H1 (cell line): Measurements from ENCODE around the gene CREBL2. TPM values are rescaled to one million over a fixed set of nuclear protein-coding genes. Genes with fewer than 3 reads are reported as not detected.

Source experiments
- CHD7 ChIP-seq: fragments of 300-600 bp; sonication (generic); IDR thresholded peaks from 2 replicates; pipeline ENCODE4 v1.7.1; 2012; ENCODE audit warnings: low read length, moderate library complexity, mild to moderate bottlenecking, inconsistent platforms; ENCODE audit not compliant: insufficient replicate concordance
- GTF2F1 ChIP-seq: IDR thresholded peaks from 2 replicates; pipeline ENCODE4 v1.6.1; 2012; ENCODE audit warnings: low read depth, low read length, improper control_type of control experiment, borderline replicate concordance
- TAF7 ChIP-seq: optimal IDR thresholded peaks from 2 replicates; pipeline ENCODE3; 2011; ENCODE audit warnings: low read depth, mild to moderate bottlenecking, inconsistent platforms, low read length, moderate library complexity, borderline replicate concordance
- TCF12 ChIP-seq: IDR thresholded peaks from 2 replicates; pipeline ENCODE4 v1.6.1; 2011; ENCODE audit warnings: low read depth, mild to moderate bottlenecking, low read length
- polyA plus RNA-seq, 7 experiments: library from polyadenylated mRNA; depleted of rRNA in 3 of 7; stranded (reverse) in 5 of 7; unstranded in 2 of 7; fragments of >200 nt in 5 of 7; fragments of 200-250 nt in 2 of 7; gene quantifications; 1 replicate in 5 of 7; 2 replicates in 1 of 7; 4 replicates in 1 of 7; pipeline versions ENCODE4 v1.2.1 to v1.2.3, GENCODE V29; 2011 to 2013; ENCODE audit warnings: missing spikeins in 2 of 7, mixed read lengths in 2 of 7
- total RNA-seq: library from RNA; stranded (reverse); fragmentation: NEBNext Ultra II Directional; extraction: Animal tissue kit (Norgen Biotek cat#: 25700); gene quantifications from 2 replicates; pipeline ENCODE4 v1.2.1, GENCODE V29; 2021

Gene CREBL2
- total and polyA plus RNA-seq, 2 of the 8 experiments (the other 6 are each of a cell fraction or from before 2014, with no cell fraction given) = 9.8 to 18.3 TPM

GRCh38 chr12:12577786-12578185 is 33.9 kb upstream of the CREBL2 start (continued):
- TF ChIP-seq CHD7 (no peak), TAF7 (no peak), TCF12 (no peak), GTF2F1 (no peak)
